AG09309 (cell line): ENCODE measurements around the gene TINAGL1.
"Not testable (repeated sequence)": the region's sequence is repeated elsewhere in the genome, so short reads cannot be mapped to it uniquely, and the experiment has no call there.

ENCODE experiments used
- DNase-seq: peaks from one replicate; pipeline ENCODE4 v3.0.0-alpha.2; 2010; ENCODE audit warnings: low read depth
- H3K4me3 ChIP-seq: 2 replicates; pipeline ENCODE4 v1.5.1; 2011; ENCODE audit warnings: mild to moderate bottlenecking, low read depth, low read length, moderate library complexity; ENCODE audit not compliant: control insufficient read depth
- TF ChIP-seq, protein P1 (sequence below): IDR thresholded peaks from 2 replicates; pipeline ENCODE4 v1.5.1; 2011; ENCODE audit warnings: mild to moderate bottlenecking, low read depth, low read length, inconsistent platforms; ENCODE audit not compliant: insufficient read depth, control insufficient read depth; ENCODE audit errors: missing control alignments

The TINAGL1 gene

DNA sequence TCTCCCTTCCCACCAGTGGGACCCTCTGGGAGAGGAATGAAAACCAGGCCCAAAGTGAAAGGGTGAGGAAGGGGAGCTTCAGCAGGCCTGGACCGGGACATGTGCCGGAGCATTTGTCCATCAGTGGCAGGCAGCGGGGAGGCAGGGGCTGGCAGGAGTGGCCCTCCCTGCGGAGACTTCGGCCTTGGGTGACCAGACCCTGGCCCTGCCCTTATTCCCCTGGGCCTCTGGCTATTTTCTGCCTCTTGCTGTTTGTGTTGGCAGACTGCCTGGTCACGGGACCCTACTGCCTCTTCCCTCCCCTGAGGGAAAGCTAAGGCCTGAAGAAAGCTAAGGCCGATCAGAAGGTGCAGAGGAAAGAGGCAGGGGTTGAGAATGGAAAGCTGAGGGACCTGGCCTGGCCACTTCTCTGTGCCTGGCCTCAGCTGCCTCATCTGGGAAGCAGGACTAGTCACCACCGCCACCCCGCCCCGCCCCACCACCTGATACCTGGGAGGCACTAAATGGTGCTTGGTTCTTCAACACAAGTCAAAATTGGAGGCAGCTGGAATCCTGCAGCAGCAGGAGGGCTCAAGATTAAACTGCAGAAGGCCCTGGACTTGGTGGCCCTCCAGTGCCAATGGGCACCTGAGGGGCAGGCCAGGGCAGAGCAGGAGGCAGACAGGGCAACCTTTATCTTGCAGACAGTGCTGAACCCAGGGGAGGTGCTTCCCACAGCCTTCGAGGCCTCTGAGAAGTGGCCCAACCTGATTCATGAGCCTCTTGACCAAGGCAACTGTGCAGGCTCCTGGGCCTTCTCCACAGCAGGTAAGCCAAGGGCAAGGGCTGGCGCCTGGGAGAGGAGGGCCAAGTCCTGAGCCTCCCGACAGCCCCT is 7.9 kb downstream of the TINAGL1 start:
- no peak for DNase-seq
- H3K4me3 ChIP-seq: no peak overlapping the region
- TF ChIP-seq, protein P1, sequence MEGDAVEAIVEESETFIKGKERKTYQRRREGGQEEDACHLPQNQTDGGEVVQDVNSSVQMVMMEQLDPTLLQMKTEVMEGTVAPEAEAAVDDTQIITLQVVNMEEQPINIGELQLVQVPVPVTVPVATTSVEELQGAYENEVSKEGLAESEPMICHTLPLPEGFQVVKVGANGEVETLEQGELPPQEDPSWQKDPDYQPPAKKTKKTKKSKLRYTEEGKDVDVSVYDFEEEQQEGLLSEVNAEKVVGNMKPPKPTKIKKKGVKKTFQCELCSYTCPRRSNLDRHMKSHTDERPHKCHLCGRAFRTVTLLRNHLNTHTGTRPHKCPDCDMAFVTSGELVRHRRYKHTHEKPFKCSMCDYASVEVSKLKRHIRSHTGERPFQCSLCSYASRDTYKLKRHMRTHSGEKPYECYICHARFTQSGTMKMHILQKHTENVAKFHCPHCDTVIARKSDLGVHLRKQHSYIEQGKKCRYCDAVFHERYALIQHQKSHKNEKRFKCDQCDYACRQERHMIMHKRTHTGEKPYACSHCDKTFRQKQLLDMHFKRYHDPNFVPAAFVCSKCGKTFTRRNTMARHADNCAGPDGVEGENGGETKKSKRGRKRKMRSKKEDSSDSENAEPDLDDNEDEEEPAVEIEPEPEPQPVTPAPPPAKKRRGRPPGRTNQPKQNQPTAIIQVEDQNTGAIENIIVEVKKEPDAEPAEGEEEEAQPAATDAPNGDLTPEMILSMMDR: no peak

DNA sequence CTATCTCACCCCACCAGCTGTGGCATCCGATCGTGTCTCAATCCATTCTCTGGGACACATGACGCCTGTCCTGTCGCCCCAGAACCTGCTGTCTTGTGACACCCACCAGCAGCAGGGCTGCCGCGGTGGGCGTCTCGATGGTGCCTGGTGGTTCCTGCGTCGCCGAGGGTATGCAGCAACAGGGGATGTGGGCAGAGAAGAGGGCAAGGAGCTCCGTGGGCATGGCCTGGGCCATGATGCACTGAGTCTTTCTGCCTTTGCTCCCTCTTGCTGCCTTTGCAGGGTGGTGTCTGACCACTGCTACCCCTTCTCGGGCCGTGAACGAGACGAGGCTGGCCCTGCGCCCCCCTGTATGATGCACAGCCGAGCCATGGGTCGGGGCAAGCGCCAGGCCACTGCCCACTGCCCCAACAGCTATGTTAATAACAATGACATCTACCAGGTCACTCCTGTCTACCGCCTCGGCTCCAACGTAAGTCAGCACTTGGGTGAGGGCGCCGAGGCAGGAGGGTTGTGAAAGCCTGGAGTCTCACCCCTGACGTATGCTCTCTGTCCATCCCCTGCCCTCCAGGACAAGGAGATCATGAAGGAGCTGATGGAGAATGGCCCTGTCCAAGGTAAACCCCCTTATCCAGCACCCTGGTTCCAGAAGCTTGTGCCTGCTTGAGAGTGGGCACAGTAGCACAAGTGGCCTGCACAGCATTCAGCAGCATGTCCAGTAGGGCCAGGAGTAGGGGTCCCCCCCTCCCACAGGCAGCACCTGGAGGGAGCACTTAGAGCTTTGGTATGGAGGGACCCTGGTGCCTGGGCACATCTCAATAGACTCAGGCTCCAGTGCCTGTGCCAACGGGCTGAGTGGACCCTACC is 8.8 kb downstream of the TINAGL1 start:
- TF ChIP-seq, protein P1: no peak
- H3K4me3 ChIP-seq: no peak overlapping the region
- no peak for DNase-seq

DNA sequence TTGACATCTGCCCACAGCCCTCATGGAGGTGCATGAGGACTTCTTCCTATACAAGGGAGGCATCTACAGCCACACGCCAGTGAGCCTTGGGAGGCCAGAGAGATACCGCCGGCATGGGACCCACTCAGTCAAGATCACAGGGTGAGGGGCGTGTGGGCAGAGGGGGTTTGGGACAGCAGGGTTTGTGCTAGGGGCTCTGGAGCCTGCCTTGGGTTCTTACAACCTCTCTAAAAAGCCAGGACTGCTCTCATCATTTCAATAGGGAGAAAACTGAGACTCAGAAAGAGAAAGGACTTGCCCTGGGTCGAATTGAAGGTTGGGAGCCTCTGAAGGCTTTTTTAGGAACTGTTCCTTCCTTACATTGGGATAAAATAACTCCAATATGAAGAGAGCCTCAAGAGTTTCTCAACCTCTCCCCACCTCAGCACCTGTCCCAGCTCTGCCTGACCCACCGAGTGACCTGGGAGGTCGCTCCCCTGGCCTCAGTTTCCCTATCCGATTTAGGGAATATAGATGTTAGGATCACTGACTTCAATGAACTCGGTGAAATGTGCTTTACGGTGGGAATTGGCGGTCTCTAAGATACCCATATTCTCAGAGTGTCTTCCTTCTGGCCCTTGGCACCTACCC is 9.5 kb downstream of the TINAGL1 start:
- no peak overlapping the region for H3K4me3 ChIP-seq
- TF ChIP-seq, protein P1: no peak
- DNase-seq: no peak

DNA sequence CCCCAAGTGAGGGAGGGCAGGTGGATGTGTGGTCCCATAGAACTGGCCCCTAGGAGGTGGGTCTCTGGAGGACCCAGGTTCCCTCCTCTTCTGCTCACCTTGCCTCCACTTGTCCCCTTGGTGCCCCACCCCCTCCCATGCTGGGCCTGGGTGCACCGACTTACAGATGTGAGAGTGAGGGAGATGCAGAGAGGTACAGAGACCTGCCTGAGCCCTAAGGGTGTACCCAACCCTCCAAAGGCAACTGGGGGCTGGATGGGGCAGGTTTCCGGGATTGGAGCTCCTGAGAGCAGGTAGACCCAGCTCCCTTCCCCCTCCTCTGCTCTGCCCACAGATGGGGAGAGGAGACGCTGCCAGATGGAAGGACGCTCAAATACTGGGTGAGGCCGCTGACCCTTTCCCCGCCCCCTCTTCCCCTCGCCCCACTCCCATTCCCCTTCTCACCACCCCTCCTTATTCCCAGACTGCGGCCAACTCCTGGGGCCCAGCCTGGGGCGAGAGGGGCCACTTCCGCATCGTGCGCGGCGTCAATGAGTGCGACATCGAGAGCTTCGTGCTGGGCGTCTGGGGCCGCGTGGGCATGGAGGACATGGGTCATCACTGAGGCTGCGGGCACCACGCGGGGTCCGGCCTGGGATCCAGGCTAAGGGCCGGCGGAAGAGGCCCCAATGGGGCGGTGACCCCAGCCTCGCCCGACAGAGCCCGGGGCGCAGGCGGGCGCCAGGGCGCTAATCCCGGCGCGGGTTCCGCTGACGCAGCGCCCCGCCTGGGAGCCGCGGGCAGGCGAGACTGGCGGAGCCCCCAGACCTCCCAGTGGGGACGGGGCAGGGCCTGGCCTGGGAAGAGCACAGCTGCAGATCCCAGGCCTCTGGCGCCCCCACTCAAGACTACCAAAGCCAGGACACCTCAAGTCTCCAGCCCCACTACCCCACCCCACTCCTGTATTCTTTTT is 10.3 kb downstream of the TINAGL1 start:
- no peak overlapping the region for H3K4me3 ChIP-seq
- TF ChIP-seq, protein P1: no peak
- no peak for DNase-seq

DNA sequence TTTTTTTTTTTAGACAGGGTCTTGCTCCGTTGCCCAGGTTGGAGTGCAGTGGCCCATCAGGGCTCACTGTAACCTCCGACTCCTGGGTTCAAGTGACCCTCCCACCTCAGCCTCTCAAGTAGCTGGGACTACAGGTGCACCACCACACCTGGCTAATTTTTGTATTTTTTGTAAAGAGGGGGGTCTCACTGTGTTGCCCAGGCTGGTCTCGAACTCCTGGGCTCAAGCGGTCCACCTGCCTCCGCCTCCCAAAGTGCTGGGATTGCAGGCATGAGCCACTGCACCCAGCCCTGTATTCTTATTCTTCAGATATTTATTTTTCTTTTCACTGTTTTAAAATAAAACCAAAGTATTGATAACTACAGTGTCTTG is 11.0 kb downstream of the TINAGL1 start:
- DNase-seq, H3K4me3 ChIP-seq: not testable (repeated sequence)

DNA sequence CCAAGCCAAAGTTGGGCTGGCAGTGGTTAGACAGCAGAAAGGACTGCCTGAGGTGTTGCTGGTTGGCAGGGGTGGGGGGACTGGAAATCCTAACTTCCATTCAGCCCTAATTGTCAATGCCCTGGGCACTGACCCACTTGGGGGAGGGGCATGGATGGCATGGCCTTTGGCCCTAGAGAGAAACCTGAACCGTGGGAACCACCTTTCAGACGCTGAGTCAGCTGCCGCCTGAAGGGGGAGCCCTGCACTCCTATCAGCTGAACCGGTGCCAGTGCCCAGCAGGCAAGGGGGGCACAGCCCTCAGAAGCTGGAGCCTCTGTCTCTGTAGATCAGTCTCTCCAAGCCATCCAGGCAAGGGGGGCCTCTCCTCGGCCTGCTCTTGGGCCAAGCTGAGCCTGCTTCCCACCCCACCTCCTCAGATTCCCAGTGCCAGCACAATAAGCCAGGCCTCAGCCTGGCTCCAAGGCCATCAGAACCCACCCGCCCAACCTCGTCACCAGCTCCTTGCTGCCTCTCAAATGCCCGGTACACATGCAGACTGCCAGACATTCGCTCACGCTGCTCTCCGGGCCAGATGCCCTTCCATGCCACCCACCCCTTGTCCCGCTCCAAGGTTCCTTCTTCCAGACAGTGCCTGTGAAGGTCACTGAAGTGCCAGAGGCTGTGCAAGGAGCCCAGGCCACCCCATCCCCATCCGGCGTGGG is 11.6 kb downstream of the TINAGL1 start:
- DNase-seq: no peak
- TF ChIP-seq, protein P1: peak; percentile 73
- H3K4me3 ChIP-seq: no peak overlapping the region
